VCaP (cell line): ENCODE results near the gene TWIST2.

Experiments
- H3K27ac ChIP-seq: fragments of 450-650 bp; 2 replicates; pipeline ENCODE4 v1.5.1; 2017
- CTCF ChIP-seq: fragments of 450-650 bp; conservative IDR thresholded peaks from 2 replicates; pipeline ENCODE4 v1.5.1; 2017; ENCODE audit warnings: mild to moderate bottlenecking, moderate library complexity

TWIST2 gene

GRCh38 chr2:238894950-238895298, 47.0 kb downstream of the TWIST2 start:
- H3K27ac ChIP-seq, result no peak overlapping the region
- no peak for TF ChIP-seq CTCF

GRCh38 chr2:238895361-238895882, 47.5 kb downstream of the TWIST2 start:
- TF ChIP-seq CTCF, result no peak
- no peak overlapping the region for H3K27ac ChIP-seq

- no peak for TF ChIP-seq CTCF
- H3K27ac ChIP-seq, result no peak overlapping the region
Observed at GRCh38 chr2:238895891-238896600, 48.2 kb downstream of the TWIST2 start.

GRCh38 chr2:238896641-238897040, 48.8 kb downstream of the TWIST2 start:
- no peak for TF ChIP-seq CTCF
- H3K27ac ChIP-seq, result no peak overlapping the region

GRCh38 chr2:238897122-238897880, 49.4 kb downstream of the TWIST2 start:
- no peak for TF ChIP-seq CTCF
- no peak overlapping the region for H3K27ac ChIP-seq

GRCh38 chr2:238897911-238898311, 50.0 kb downstream of the TWIST2 start:
- TF ChIP-seq CTCF, result no peak
- no peak overlapping the region for H3K27ac ChIP-seq

- no peak overlapping the region for H3K27ac ChIP-seq
- TF ChIP-seq CTCF, result no peak
Observed at GRCh38 chr2:238898534-238899281, 50.8 kb downstream of the TWIST2 start.
